Gastrocnemius medialis (tissue), 4 donors: ENCODE data around the gene IL17D.

Source experiments
- CTCF ChIP-seq, 5 experiments: fragments of 450-650 bp in 3 of 5; fragments of 200-600 bp in 2 of 5; sonication (generic) in 2 of 5; IDR thresholded peaks in 4 of 5; conservative IDR thresholded peaks in 1 of 5; 1 replicate in 4 of 5; 2 replicates in 1 of 5; pipeline ENCODE4 v1.5.1; 2016 to 2019; ENCODE audit warnings: antibody characterized with exemption in 5 of 5, mild to moderate bottlenecking in 3 of 5, moderate library complexity in 3 of 5
- POLR2A ChIP-seq, 2 donors: fragments of 450-650 bp; IDR thresholded peaks; one replicate each; pipeline ENCODE4 v1.6.1; 2017; ENCODE audit warnings: antibody characterized with exemption in 2 of 2, mild to moderate bottlenecking in 2 of 2, moderate library complexity in 2 of 2

- TF ChIP-seq CTCF (IDR thresholded peaks at IDR 0.05 in 4 of 5, conservative IDR thresholded peaks at IDR 0.05 in 1 of 5) (no peak), POLR2A (IDR thresholded peaks at IDR 0.05) (peak in 1 of 2 donors; percentile 31)
Measured at GRCh38 chr13:20702530-20702914, 977 bp upstream of the IL17D start.
